Activated naive CD4-positive, alpha-beta T cell treated with anti-CD3 and anti-CD28 coated beads for 36 hours (primary cell): ENCODE data around the gene IFIT2. TPM values are rescaled to one million over a fixed set of nuclear protein-coding genes. Genes with fewer than 3 reads are reported as not detected.
A peak's percentile ranks its signal among the peaks of the same experiment; 100 is the strongest.
"Not testable (repeated sequence)": the region's sequence is repeated elsewhere in the genome, so short reads cannot be mapped to it uniquely, and the experiment has no call there.

Experiments used
- CTCF ChIA-PET: fragments of 350-600 bp; sonication (Branson Sonifier 250); formaldehyde crosslinking; loops from one replicate; lab custom pipeline; 2021; ENCODE audit warnings: antibody characterized with exemption; lab: Charles Lee
- DNase-seq: peaks from one replicate; pipeline ENCODE4 v3.0.0-alpha.2; 2020
- H3K27ac Mint-ChIP-seq: one replicate; pipeline ENCODE4 v1.8.0; 2021; ENCODE audit warnings: mild to moderate bottlenecking, mixed read lengths
- H3K27me3 Mint-ChIP-seq: one replicate; pipeline ENCODE4 v1.8.0; 2021; ENCODE audit warnings: low read depth, mixed read lengths
- H3K36me3 Mint-ChIP-seq: one replicate; pipeline ENCODE4 v1.8.0; 2021; ENCODE audit warnings: low read depth, mixed read lengths
- H3K4me1 Mint-ChIP-seq: one replicate; pipeline ENCODE4 v1.8.0; 2021; ENCODE audit warnings: low read depth, mixed read lengths
- H3K4me3 Mint-ChIP-seq: one replicate; pipeline ENCODE4 v1.8.0; 2021; ENCODE audit warnings: mild to moderate bottlenecking, moderate library complexity, mixed read lengths
- H3K9me3 Mint-ChIP-seq: one replicate; pipeline ENCODE4 v1.8.0; 2021; ENCODE audit warnings: mixed read lengths
- intact Hi-C: fragments of 100-400 bp; cut with micrococcal nuclease; formaldehyde crosslinking; loops from one replicate; pipeline ENCODE4 v1.15.1; 2023
- total RNA-seq, 2 experiments: library from RNA; stranded (reverse); gene quantifications; one replicate each; pipeline ENCODE4 v1.2.3, GENCODE V29; 2021

IFIT2 gene
- total RNA-seq, 2 experiments from 2014 or later: 35.7 to 39.4 TPM

- H3K36me3 Mint-ChIP-seq: no peaks in the 10 kb centered on the region
- H3K27ac Mint-ChIP-seq: no peak overlapping the region
- DNase-seq: no peak
- H3K4me3 Mint-ChIP-seq: no peak overlapping the region
- no peaks in the 10 kb centered on the region for H3K9me3 Mint-ChIP-seq
- peaks cover 2% of the 10 kb centered on the region for H3K27me3 Mint-ChIP-seq
- CTCF ChIA-PET: interaction anchor here (1.1 kb wide), 1 partner anchor 21 kb away, joined by 3 read pairs; no protein-coding TSS in a partner anchor
- peaks cover 37% of the 10 kb centered on the region for H3K4me1 Mint-ChIP-seq
- intact Hi-C loops: no loop called here
Observed at GRCh38 chr10:89348481-89348880, 46.6 kb downstream of the IFIT2 start.

GRCh38 chr10:89348975-89349374, 47.1 kb downstream of the IFIT2 start:
- Mint-ChIP-seq H3K27me3 (peaks cover 2% of the 10 kb centered on the region), H3K4me3 (no peak overlapping the region), H3K36me3 (no peaks in the 10 kb centered on the region), H3K4me1 (peaks cover 37% of the 10 kb centered on the region), H3K9me3 (no peaks in the 10 kb centered on the region), H3K27ac (no peak overlapping the region)
- intact Hi-C loops: no loop called here
- CTCF ChIA-PET: interaction anchor here (1.1 kb wide), 1 partner anchor 21 kb away, joined by 3 read pairs; no protein-coding TSS in a partner anchor
- no peak for DNase-seq

- H3K9me3 Mint-ChIP-seq, H3K4me3 Mint-ChIP-seq, H3K36me3 Mint-ChIP-seq, H3K27ac Mint-ChIP-seq, H3K27me3 Mint-ChIP-seq, DNase-seq: not testable (repeated sequence)
- H3K4me1 Mint-ChIP-seq: peaks cover 37% of the 10 kb centered on the region
- CTCF ChIA-PET: interaction anchor here (0.7 to 1.4 kb wide), 4 partner anchors 9 to 321 kb away, joined by 3 to 4 read pairs (median 3); no protein-coding TSS in a partner anchor
- intact Hi-C loops: loop anchor here (2.0 kb wide), 1 partner anchor 16 kb away; no protein-coding TSS in a partner anchor
Observed at GRCh38 chr10:89350631-89351315, 48.9 kb downstream of the IFIT2 start.

GRCh38 chr10:89351412-89351779, 49.5 kb downstream of the IFIT2 start:
- H3K27ac Mint-ChIP-seq: no peak overlapping the region
- H3K36me3 Mint-ChIP-seq: no peaks in the 10 kb centered on the region
- CTCF ChIA-PET: interaction anchor here (0.7 to 1.4 kb wide), 4 partner anchors 8 to 321 kb away, joined by 3 to 4 read pairs (median 3); no protein-coding TSS in a partner anchor
- H3K4me3 Mint-ChIP-seq: no peak overlapping the region
- intact Hi-C loops: loop anchor here (2.0 kb wide), 1 partner anchor 15 kb away; no protein-coding TSS in a partner anchor
- peaks cover 37% of the 10 kb centered on the region for H3K4me1 Mint-ChIP-seq
- DNase-seq: peak; percentile 48
- H3K27me3 Mint-ChIP-seq: peaks cover 2% of the 10 kb centered on the region
- no peaks in the 10 kb centered on the region for H3K9me3 Mint-ChIP-seq

- Mint-ChIP-seq H3K4me1 (peaks cover 37% of the 10 kb centered on the region), H3K9me3 (no peaks in the 10 kb centered on the region), H3K27ac (no peak overlapping the region), H3K4me3 (no peak overlapping the region), H3K27me3 (peaks cover 2% of the 10 kb centered on the region), H3K36me3 (no peaks in the 10 kb centered on the region)
- intact Hi-C loops: loop anchor here (2.0 kb wide), 1 partner anchor 15 kb away; no protein-coding TSS in a partner anchor
- DNase-seq: no peak
- CTCF ChIA-PET: interaction anchor here (0.7 to 1.4 kb wide), 4 partner anchors 12 to 322 kb away, joined by 3 read pairs; no protein-coding TSS in a partner anchor
Observed at GRCh38 chr10:89351780-89352597, 50.1 kb downstream of the IFIT2 start.

- H3K9me3 Mint-ChIP-seq: no peaks in the 10 kb centered on the region
- peaks cover 34% of the 10 kb centered on the region for H3K4me1 Mint-ChIP-seq
- H3K27ac Mint-ChIP-seq: no peak overlapping the region
- H3K27me3 Mint-ChIP-seq: peaks cover 2% of the 10 kb centered on the region
- no peak overlapping the region for H3K4me3 Mint-ChIP-seq
- CTCF ChIA-PET: interaction anchor here (1.1 kb wide), 1 partner anchor 13 kb away, joined by 3 read pairs; no protein-coding TSS in a partner anchor
- H3K36me3 Mint-ChIP-seq: no peaks in the 10 kb centered on the region
- intact Hi-C loops: no loop called here
- no peak for DNase-seq
Observed at GRCh38 chr10:89352802-89353201, 51.0 kb downstream of the IFIT2 start.

GRCh38 chr10:89355394-89355931, 53.6 kb downstream of the IFIT2 start:
- CTCF ChIA-PET: interaction anchor here (0.6 kb wide), 1 partner anchor 62 kb away, joined by 3 read pairs; no protein-coding TSS in a partner anchor
- Mint-ChIP-seq H3K4me1 (peaks cover 19% of the 10 kb centered on the region), H3K27me3 (no peaks in the 10 kb centered on the region), H3K4me3 (no peak overlapping the region), H3K9me3 (no peaks in the 10 kb centered on the region), H3K27ac (no peak overlapping the region), H3K36me3 (no peaks in the 10 kb centered on the region)
- DNase-seq: no peak
- intact Hi-C loops: no loop called here

GRCh38 chr10:89357096-89357495, 55.2 kb downstream of the IFIT2 start:
- peaks cover 2% of the 10 kb centered on the region for H3K4me1 Mint-ChIP-seq
- no peak overlapping the region for H3K4me3 Mint-ChIP-seq
- CTCF ChIA-PET: interaction anchor here (1.2 to 2.2 kb wide), 2 partner anchors 12 to 32 kb away, joined by 3 to 5 read pairs; no protein-coding TSS in a partner anchor
- DNase-seq: no peak
- peaks cover 2% of the 10 kb centered on the region for H3K27me3 Mint-ChIP-seq
- no peaks in the 10 kb centered on the region for H3K36me3 Mint-ChIP-seq
- intact Hi-C loops: no loop called here
- no peak overlapping the region for H3K27ac Mint-ChIP-seq
- H3K9me3 Mint-ChIP-seq: no peaks in the 10 kb centered on the region

GRCh38 chr10:89357975-89358374, 56.1 kb downstream of the IFIT2 start:
- intact Hi-C loops: no loop called here
- CTCF ChIA-PET: interaction anchor here (2.2 kb wide), 1 partner anchor 12 kb away, joined by 5 read pairs; no protein-coding TSS in a partner anchor

More at GRCh38 chr10:89357975-89358374, 56.1 kb downstream of the IFIT2 start:
- Mint-ChIP-seq H3K4me3 (no peak overlapping the region), H3K9me3 (no peaks in the 10 kb centered on the region), H3K27me3 (peaks cover 2% of the 10 kb centered on the region), H3K4me1 (no peaks in the 10 kb centered on the region), H3K36me3 (no peaks in the 10 kb centered on the region), H3K27ac (no peak overlapping the region)
- DNase-seq: no peak

Other genes with a start within 250 kb of the IFIT2 start
- gene CH25H, start 94.7 kb upstream of the IFIT2 start, total RNA-seq: under 1 TPM; 0.12 to 0.22 TPM
- 10 to 100 TPM; 16.1 to 17.2 TPM for gene LIPA, start 50.3 kb upstream of the IFIT2 start, total RNA-seq
- 10 to 100 TPM; 13.9 to 14.4 TPM for gene IFIT3, start 26.0 kb downstream of the IFIT2 start, total RNA-seq
- gene IFIT1B, start 76.0 kb downstream of the IFIT2 start, total RNA-seq: not detected
- 1 to 10 TPM; 5.9 to 6.0 TPM for gene IFIT1, start 90.6 kb downstream of the IFIT2 start, total RNA-seq
- 1 to 10 TPM; 7.0 to 7.2 TPM for gene IFIT5, start 112.5 kb downstream of the IFIT2 start, total RNA-seq
- gene SLC16A12, start 233.5 kb downstream of the IFIT2 start, total RNA-seq: not detected